GM21447 (cell line): ENCODE results near the gene BTBD16.

Experiments used
- ATAC-seq: cut with Tn5 transposase; IDR thresholded peaks from one replicate; pipeline ENCODE4 v1.9.1; 2021; ENCODE audit not compliant: unreplicated experiment

BTBD16 gene

GRCh38 chr10:122362621-122363020 lies 91.5 kb downstream of the BTBD16 start:
- ATAC-seq = no peak

- no peak for ATAC-seq
These were observed 92.2 kb downstream of the BTBD16 start for GRCh38 chr10:122363311-122363710.

- ATAC-seq = no peak
These were observed 92.8 kb downstream of the BTBD16 start for GRCh38 chr10:122363722-122364463.

- no peak for ATAC-seq
These were observed 97.6 kb downstream of the BTBD16 start for GRCh38 chr10:122368502-122369254.

GRCh38 chr10:122373108-122373507 lies 102.0 kb downstream of the BTBD16 start:
- ATAC-seq = no peak

GRCh38 chr10:122373721-122374120 lies 102.6 kb downstream of the BTBD16 start:
- no peak for ATAC-seq

- ATAC-seq = peak; percentile 81
These were observed 103.3 kb downstream of the BTBD16 start, which contains the start of gene PLEKHA1 for GRCh38 chr10:122374237-122374858. PLEKHA1 (plus strand) TSS chr10:122374708; CDS start chr10:122393201, 18,493 bp downstream.

GRCh38 chr10:122374859-122375678 lies 104.0 kb downstream of the BTBD16 start:
- peak; percentile 63 for ATAC-seq

- no peak for ATAC-seq
These were observed 104.6 kb downstream of the BTBD16 start for GRCh38 chr10:122375679-122376160.

- no peak for ATAC-seq
These were observed 105.4 kb downstream of the BTBD16 start for GRCh38 chr10:122376364-122376961.

GRCh38 chr10:122379041-122379440 lies 107.9 kb downstream of the BTBD16 start:
- no peak for ATAC-seq

GRCh38 chr10:122379537-122379936 lies 108.4 kb downstream of the BTBD16 start:
- ATAC-seq = no peak

- no peak for ATAC-seq
These were observed 109.6 kb downstream of the BTBD16 start for GRCh38 chr10:122380703-122381102.

- ATAC-seq = no peak
These were observed 110.6 kb downstream of the BTBD16 start for GRCh38 chr10:122381680-122382079.

GRCh38 chr10:122386514-122386913 lies 115.4 kb downstream of the BTBD16 start:
- ATAC-seq = no peak

GRCh38 chr10:122387572-122387971 lies 116.5 kb downstream of the BTBD16 start:
- no peak for ATAC-seq
